SH-SY5Y (cell line): ENCODE data around the gene HOXB6.

Experiments
- GATA2 ChIP-seq: IDR thresholded peaks from 2 replicates; pipeline ENCODE4 v1.6.1; 2011; ENCODE audit warnings: mild to moderate bottlenecking, low read depth, low read length
- GATA3 ChIP-seq: IDR thresholded peaks from 2 replicates; pipeline ENCODE4 v1.6.1; 2011; ENCODE audit warnings: low read depth, mild to moderate bottlenecking, low read length, moderate library complexity

GRCh38 chr17:48575673-48576478, 28.9 kb downstream of the HOXB6 start:
- TF ChIP-seq GATA2 (no peak), GATA3 (no peak)
